AG09319 (cell line): ENCODE measurements around the gene MIF.

Source experiments
- DNase-seq: peaks from one replicate; pipeline ENCODE4 v3.0.0-alpha.2; 2010; ENCODE audit warnings: low read depth; ENCODE audit errors: extremely low read depth
- CTCF ChIP-seq: IDR thresholded peaks from 2 replicates; pipeline ENCODE4 v1.5.1; 2011; ENCODE audit warnings: low read depth, mild to moderate bottlenecking, inconsistent platforms, low read length, moderate library complexity

MIF gene

GRCh38 chr22:23893121-23893944 lies 850 bp upstream of the MIF start:
- TF ChIP-seq CTCF = no peak
- no peak for DNase-seq

GRCh38 chr22:23894710-23895598 lies 771 bp downstream of the MIF start:
- DNase-seq = no peak
- TF ChIP-seq CTCF = no peak; the same call in none of the 2 replicates

GRCh38 chr22:23895599-23896144 lies 1.5 kb downstream of the MIF start:
- no peak for DNase-seq
- no peak for TF ChIP-seq CTCF

- no peak for DNase-seq
- no peak for TF ChIP-seq CTCF
Measured at GRCh38 chr22:23896166-23896522, 2.0 kb downstream of the MIF start.

DNA sequence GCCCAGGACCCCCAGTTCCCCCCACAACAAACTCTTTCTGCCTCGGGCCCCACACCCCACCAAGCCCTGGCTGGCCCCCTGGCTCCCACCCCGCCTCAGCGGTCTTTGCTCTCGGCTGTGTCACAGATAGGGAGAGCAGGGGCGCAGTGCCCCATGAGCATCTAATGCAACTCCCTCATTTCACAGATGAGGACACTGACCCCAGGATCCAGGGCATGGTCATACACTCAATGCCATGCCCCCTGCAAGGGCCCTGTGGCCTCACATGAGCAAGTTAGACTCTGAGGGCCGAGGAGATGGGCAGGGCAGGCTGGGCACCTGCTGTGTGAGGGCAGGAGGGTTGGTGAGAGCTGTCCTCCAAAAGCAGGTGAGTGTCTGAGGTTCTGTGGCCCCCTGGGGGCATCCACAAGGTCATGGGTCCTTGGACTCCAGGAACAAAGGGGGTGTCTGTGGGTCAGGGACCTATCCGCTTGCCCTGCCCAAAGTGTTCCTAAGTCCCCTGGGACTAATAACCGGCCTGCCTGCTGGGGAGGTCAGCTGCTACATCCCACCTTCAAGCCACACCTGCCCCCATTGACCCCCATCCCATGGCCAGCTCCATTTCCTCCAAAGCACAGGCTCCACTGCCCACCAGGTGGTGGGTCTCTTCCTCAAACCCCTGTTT lies 2.5 kb downstream of the MIF start:
- no peak for TF ChIP-seq CTCF
- no peak for DNase-seq

GRCh38 chr22:23897320-23897719 lies 3.1 kb downstream of the MIF start:
- no peak for TF ChIP-seq CTCF

More at GRCh38 chr22:23897320-23897719, 3.1 kb downstream of the MIF start:
- no peak for DNase-seq
